HG03571 (cell line): ENCODE data around the gene FARS2.

ENCODE experiments used
- ATAC-seq: cut with Tn5 transposase; IDR thresholded peaks from one replicate; pipeline ENCODE4 v1.9.1; 2021; ENCODE audit not compliant: unreplicated experiment

The FARS2 gene

DNA sequence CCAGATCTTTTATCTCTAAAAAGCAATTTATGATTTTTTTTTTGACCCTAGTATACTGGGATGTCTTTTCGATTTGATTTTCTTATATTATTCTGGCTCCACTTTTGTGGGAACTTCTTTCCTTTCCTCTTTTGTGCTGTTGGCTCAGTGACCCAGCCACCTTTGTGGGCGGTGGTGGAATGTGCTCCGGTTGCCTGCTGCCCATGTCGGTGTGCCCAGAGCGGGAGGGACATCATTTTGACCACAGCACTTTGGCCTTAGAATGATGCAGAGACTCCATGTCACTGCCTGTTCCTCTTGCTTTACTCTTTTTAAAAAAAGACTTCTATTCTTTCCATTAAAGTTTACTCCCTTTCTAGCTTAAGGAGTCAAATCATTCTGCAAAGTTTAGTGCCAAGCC, 198.0 kb downstream of the FARS2 start:
- ATAC-seq, result no peak

DNA sequence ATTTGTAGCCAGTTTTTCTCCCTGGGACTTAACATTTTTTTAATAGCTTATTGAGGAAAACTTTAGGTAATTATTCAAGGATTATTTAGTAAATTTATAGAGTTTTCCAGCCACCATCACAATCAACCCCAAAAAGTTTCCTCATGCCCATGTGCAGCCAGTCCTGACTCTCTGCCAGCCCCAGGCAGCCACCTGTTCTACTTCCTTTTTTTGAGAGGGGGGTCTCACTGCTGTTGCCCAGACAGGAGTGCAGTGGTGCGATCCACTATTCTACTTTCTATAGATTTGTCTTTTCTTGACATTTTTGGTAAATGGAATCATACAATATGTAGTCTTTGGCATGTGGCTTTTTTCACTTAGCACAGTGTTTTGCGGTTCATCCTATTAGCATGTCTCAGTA, 200.1 kb downstream of the FARS2 start:
- no peak for ATAC-seq

DNA sequence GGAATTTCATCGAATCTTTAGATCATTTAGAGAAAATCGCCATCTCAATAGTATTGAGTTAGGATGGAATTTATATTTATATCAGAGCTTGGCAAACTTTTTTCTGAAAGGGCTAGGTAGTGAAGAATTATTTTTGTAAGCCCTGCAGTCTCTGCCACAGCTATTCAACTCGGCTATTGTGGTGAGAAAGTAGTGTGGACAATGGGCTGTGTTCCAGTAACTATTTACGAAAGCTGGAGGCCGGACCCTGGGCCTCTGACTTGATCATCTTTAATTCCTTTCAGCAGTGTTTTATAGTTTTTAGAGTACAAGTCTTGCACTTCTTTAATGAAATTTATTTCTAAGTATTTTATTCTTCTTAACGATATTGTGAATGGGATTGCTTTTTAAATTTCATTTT, 201.5 kb downstream of the FARS2 start:
- no peak for ATAC-seq

DNA sequence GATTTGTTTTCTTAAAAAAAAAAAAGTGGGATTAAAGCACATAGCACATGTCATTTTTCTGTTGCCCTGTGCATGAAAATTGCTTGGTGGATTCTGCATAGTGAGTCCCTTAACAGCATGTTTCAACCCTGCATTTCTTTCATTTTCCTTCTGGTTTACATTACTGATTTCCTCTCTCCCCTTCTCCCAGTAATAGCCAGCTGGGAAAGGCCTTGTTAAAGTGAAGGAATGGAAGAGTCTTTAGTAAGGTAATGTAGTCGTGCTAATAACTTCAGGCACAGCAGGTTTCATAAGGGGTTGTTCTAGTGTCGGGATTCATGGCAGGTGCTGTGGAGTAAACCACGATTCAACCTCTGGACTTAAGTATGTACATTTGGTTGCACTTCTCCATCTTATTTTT, 202.4 kb downstream of the FARS2 start:
- no peak for ATAC-seq

GRCh38 chr6:5464099-5464885, 203.0 kb downstream of the FARS2 start:
- ATAC-seq, result no peak

GRCh38 chr6:5466281-5467136, 205.2 kb downstream of the FARS2 start:
- ATAC-seq, result no peak

GRCh38 chr6:5468586-5468985, 207.3 kb downstream of the FARS2 start:
- ATAC-seq, result no peak

- ATAC-seq, result no peak
Measured at GRCh38 chr6:5469101-5469846, 208.0 kb downstream of the FARS2 start.

GRCh38 chr6:5471044-5471443, 209.7 kb downstream of the FARS2 start:
- ATAC-seq, result peak; percentile 70

DNA sequence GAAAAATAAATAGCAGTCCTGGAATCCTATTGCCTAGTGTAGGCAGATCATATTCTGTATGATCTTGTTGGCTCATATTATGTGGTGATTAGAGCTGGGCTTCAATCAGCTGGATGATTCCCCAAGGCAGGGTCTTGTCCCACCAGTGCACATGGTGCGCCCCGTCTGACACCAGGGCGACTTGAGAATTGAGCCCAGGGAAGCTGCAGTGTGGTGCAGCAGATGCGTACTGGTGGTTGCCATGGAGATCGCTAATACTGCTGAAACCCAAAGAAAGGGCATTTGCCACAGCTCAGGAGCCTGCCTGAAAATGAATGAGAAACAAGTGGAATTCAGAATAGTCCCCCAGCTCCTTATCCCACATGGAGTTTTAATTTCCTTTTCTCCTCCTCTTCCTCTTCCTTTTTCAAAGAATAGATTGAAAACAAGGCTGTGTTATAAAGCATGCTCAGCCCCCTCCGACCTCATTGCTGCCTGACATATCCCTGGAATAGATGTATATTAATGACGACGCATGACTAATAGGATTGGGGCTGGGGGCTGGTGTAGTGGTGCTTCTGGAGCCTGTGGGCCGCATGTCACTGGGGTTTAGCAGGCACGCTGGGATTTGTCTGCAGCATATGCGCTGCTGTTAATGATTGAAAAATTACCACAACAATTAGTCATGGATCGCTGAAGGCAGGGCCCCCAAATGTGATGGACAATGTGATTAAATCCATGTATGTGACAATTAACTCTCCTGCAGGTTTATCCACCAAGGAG, 210.5 kb downstream of the FARS2 start:
- ATAC-seq, result no peak

GRCh38 chr6:5472571-5472970, 211.3 kb downstream of the FARS2 start:
- no peak for ATAC-seq

- ATAC-seq, result no peak
Measured at GRCh38 chr6:5475779-5476178, 214.5 kb downstream of the FARS2 start.

DNA sequence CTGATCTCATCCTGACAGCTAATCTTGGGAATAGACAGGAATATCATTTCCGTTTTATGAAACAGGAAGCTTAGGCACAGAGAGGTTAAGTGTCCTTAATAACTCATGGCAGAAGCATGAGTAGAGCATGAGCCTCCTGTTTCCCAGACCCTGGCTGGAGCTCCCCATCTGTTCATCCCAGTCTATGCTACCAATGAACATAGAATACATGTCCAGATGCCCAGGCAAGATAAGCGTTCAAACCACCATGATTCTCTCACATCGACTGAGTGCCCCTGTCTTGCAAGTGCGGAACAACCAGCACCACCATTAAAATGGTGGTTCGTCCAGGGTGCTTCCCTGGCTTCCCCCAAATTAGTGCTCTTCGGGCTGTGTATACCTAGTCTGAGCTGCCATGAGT, 217.1 kb downstream of the FARS2 start:
- no peak for ATAC-seq

DNA sequence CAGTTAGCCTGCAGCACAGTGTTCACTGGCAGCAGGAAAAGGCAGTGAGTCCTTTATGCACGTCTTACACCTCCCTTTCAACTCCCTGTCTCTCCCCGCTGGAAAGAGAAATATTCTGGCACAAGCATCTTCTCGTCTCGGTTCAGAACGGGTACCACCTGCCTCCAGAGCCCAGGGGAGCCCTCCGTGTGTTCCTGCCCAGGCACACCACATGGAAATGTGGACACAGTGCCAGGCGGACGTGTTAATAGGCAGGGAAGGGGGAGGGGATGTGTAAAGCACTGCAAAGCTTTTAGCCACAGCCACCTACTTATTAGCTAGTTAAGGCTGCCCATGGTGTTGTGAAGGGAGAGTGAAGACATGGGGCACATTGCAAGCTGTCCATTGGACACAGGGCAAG, 219.7 kb downstream of the FARS2 start:
- no peak for ATAC-seq

- no peak for ATAC-seq
Measured at GRCh38 chr6:5481750-5482149, 220.4 kb downstream of the FARS2 start.

GRCh38 chr6:5482619-5483018, 221.3 kb downstream of the FARS2 start:
- ATAC-seq, result no peak

DNA sequence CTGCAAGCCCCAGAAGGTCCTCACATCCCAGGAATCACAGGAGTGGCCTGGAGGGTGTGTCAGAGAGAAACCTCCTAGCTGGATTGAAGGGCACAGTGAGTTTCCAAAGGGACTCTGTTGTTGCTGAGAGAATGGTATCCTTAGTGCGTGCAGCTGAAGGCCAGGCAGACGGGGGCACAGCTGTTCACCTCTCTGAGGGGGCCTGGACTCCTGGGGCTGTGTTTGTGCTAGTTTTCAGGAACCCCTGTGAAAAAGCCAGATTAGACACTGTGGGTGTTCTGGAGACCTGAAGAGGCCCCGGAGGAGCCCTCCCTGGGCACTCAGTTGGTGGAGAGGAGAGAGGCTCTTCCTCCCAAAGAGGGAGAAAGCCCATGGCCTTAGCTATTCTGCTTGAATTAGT, 223.4 kb downstream of the FARS2 start:
- no peak for ATAC-seq

DNA sequence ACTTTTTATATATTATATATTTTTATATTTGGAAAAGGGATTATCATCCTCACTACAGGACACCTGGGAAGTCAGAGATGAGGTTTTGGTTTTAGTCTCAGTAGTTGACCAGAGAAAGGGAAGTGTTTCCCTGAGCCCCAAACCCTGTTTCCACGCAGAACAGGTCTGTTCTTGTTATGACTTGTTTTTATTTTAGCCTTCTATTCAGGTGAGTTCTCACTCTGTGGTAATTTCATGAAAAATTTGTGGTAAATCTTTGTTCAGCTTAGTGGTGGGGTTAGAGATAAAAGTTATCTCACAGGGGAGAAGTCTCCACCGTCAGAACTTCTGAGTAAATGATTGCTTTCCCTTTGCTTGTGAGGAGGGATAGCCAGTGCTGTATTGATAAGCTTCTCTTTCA, 224.9 kb downstream of the FARS2 start:
- peak; percentile 94 for ATAC-seq

- ATAC-seq, result no peak
Measured at GRCh38 chr6:5490501-5491069, 229.3 kb downstream of the FARS2 start.

- no peak for ATAC-seq
Measured at GRCh38 chr6:5492356-5492755, 231.0 kb downstream of the FARS2 start.

DNA sequence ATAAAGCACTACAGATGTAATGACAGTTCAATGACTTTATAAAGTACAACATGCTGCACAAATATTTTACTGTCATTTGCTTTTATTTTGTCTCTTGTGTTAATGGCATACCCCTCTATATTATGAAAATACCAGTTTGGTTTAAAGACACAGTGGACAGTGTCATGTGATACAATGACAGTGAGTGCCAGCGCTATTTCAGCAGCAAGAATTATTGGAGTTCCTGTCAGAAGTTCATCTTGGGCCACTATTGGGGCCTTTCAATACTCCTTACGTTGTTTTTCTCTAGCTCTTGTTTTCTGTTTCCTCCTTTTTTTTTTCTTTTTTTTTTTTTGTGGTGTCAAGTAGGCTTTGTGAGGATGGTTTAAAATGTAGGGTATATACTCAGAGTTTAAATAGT, 232.5 kb downstream of the FARS2 start:
- ATAC-seq, result no peak
